ENCODE measurements around the gene BHLHE40.
A peak's percentile ranks its signal among the peaks of the same experiment; 100 is the strongest.

BHLHE40 gene

GRCh38 chr3:5022187-5022965 is 43.1 kb downstream of the BHLHE40 start:
- no peak overlapping the region for H3K4me3 ChIP-seq (ENCODE audit: low read depth, low read length)
- TF ChIP-seq, protein P1, sequence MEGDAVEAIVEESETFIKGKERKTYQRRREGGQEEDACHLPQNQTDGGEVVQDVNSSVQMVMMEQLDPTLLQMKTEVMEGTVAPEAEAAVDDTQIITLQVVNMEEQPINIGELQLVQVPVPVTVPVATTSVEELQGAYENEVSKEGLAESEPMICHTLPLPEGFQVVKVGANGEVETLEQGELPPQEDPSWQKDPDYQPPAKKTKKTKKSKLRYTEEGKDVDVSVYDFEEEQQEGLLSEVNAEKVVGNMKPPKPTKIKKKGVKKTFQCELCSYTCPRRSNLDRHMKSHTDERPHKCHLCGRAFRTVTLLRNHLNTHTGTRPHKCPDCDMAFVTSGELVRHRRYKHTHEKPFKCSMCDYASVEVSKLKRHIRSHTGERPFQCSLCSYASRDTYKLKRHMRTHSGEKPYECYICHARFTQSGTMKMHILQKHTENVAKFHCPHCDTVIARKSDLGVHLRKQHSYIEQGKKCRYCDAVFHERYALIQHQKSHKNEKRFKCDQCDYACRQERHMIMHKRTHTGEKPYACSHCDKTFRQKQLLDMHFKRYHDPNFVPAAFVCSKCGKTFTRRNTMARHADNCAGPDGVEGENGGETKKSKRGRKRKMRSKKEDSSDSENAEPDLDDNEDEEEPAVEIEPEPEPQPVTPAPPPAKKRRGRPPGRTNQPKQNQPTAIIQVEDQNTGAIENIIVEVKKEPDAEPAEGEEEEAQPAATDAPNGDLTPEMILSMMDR (conservative IDR thresholded peaks at IDR 0.05; ENCODE audit: low read depth, low read length), result no peak
- DNase-seq (ENCODE audit: low read depth), result peak; percentile 37

DNA sequence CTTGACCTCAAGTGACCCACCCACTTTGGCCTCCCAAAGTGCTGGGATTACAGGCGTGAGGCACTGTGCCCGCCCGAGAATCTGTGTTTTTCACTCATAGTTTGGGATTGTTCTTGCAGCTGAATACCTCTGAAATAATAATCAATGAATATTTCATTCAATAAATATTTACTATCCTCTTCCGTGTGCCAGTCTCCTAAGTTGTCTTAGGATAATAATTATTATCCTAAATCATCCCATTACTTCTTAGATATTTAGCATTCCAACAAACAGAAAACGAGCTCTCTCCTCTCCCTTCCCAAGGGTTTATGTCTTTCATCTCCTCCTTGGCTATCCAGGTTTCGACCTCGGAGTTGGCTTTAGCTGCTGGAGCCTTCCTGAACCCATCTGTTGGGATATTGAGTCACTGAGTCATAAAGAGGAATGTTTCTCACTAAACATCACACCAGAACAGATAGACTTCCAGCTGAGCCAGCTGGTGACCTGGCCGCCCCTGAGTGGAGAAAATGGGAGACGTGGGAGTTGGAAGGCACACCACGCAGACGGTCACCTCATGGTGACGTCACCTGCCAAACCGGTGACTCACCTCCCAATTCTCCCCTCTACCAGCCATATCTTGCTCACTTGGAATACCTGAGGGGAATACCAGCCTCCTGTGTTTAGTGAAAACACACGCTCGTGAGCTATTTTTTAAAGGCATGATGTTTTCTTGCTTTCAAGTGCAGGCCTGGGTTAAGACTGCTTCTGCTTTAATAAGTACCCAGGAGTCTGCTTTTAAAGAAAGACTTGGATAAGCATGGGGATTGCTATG is 43.9 kb downstream of the BHLHE40 start:
- peak; percentile 99 for DNase-seq (ENCODE audit: low read depth)
- H3K4me3 ChIP-seq (ENCODE audit: low read depth, low read length), result no peak overlapping the region
- TF ChIP-seq, protein P1 (conservative IDR thresholded peaks at IDR 0.05; ENCODE audit: low read depth, low read length), result no peak

GRCh38 chr3:5023777-5024346 is 44.6 kb downstream of the BHLHE40 start:
- no peak for DNase-seq (ENCODE audit: low read depth)
- no peak overlapping the region for H3K4me3 ChIP-seq (ENCODE audit: low read depth, low read length)
- TF ChIP-seq, protein P1 (conservative IDR thresholded peaks at IDR 0.05; ENCODE audit: low read depth, low read length), result no peak

- TF ChIP-seq, protein P1 (conservative IDR thresholded peaks at IDR 0.05; ENCODE audit: low read depth, low read length), result no peak
- no peak for DNase-seq (ENCODE audit: low read depth)
- peak overlapping the region; percentile 62 for H3K4me3 ChIP-seq (ENCODE audit: low read depth, low read length)
These were observed 46.8 kb downstream of the BHLHE40 start for GRCh38 chr3:5026046-5026362.

- TF ChIP-seq, protein P1 (conservative IDR thresholded peaks at IDR 0.05; ENCODE audit: low read depth, low read length), result no peak
- H3K4me3 ChIP-seq (ENCODE audit: low read depth, low read length), result no peak overlapping the region
- DNase-seq (ENCODE audit: low read depth), result no peak
These were observed 50.5 kb downstream of the BHLHE40 start for GRCh38 chr3:5029715-5030114.

GRCh38 chr3:5030152-5030551 is 50.9 kb downstream of the BHLHE40 start:
- no peak for DNase-seq (ENCODE audit: low read depth)
- TF ChIP-seq, protein P1 (conservative IDR thresholded peaks at IDR 0.05; ENCODE audit: low read depth, low read length), result no peak
- H3K4me3 ChIP-seq (ENCODE audit: low read depth, low read length), result no peak overlapping the region
